ENCODE measurements around the gene YPEL2. TPM values are rescaled to one million over a fixed set of nuclear protein-coding genes. Genes with fewer than 3 reads are reported as not detected.

The YPEL2 gene
- total RNA-seq, 1 donor from 2014 or later: 41.1 TPM

GRCh38 chr17:59361386-59361785, 29.9 kb downstream of the YPEL2 start:
- H3K9me3 Mint-ChIP-seq (ENCODE audit: unreplicated experiment): no peaks in the 10 kb centered on the region
- Histone ChIP-seq H3K4me3 (ENCODE audit: insufficient read depth, low read depth, low read length) (no peak overlapping the region), H3K27ac (ENCODE audit: low read depth, low read length) (peak overlapping the region; percentile 81), H2AFZ (ENCODE audit: low read depth, low read length) (no peak overlapping the region), H3K27me3 (ENCODE audit: insufficient read depth, low read length) (no peaks in the 10 kb centered on the region), H4K20me1 (ENCODE audit: insufficient read depth, low read length) (peaks cover 5% of the 10 kb centered on the region), H3K36me3 (ENCODE audit: insufficient read depth, low read length) (no peaks in the 10 kb centered on the region), H3K9me3 (ENCODE audit: insufficient read depth, low read depth, low read length) (no peaks in the 10 kb centered on the region), H3K4me1 (ENCODE audit: insufficient read depth, low read length) (peaks cover 52% of the 10 kb centered on the region), H3K79me2 (ENCODE audit: insufficient read depth, low read length) (no peaks in the 10 kb centered on the region), H3K9ac (ENCODE audit: low read length) (peak overlapping the region; percentile 50), H3K4me2 (ENCODE audit: low read length) (peak overlapping the region; percentile 77)
- TF ChIP-seq EZH2 (IDR thresholded peaks at IDR 0.05; ENCODE audit: insufficient read depth, low read length) (no peak), CTCF (IDR thresholded peaks at IDR 0.05; ENCODE audit: insufficient read depth, low read depth, low read length) (no peak)
- peak; percentile 83 for FAIRE-seq
- H3K36me3 Mint-ChIP-seq (ENCODE audit: low read depth, unreplicated experiment): peaks cover 8% of the 10 kb centered on the region
- peak overlapping the region; percentile 97 for H3K27ac Mint-ChIP-seq (ENCODE audit: unreplicated experiment)
- peak; percentile 96 for DNase-seq (ENCODE audit: low read depth)
- peak overlapping the region; percentile 24 for H3K4me3 Mint-ChIP-seq (ENCODE audit: unreplicated experiment)
- no peaks in the 10 kb centered on the region for H3K27me3 Mint-ChIP-seq (ENCODE audit: low read depth, unreplicated experiment)
- H3K4me1 Mint-ChIP-seq (ENCODE audit: low read depth, unreplicated experiment): peaks cover 79% of the 10 kb centered on the region

GRCh38 chr17:59361916-59362810, 30.7 kb downstream of the YPEL2 start:
- peaks cover 79% of the 10 kb centered on the region for H3K4me1 Mint-ChIP-seq (ENCODE audit: low read depth, unreplicated experiment)
- FAIRE-seq (peak; percentile 75), DNase-seq (ENCODE audit: low read depth) (peak; percentile 98)
- no peaks in the 10 kb centered on the region for H3K79me2 ChIP-seq (ENCODE audit: insufficient read depth, low read length)
- no peak overlapping the region for H2AFZ ChIP-seq (ENCODE audit: low read depth, low read length)
- H3K9me3 ChIP-seq (ENCODE audit: insufficient read depth, low read depth, low read length): no peaks in the 10 kb centered on the region
- H3K27ac Mint-ChIP-seq (ENCODE audit: unreplicated experiment): peak overlapping the region; percentile 97
- peaks cover 4% of the 10 kb centered on the region for H3K36me3 Mint-ChIP-seq (ENCODE audit: low read depth, unreplicated experiment)
- H3K27me3 Mint-ChIP-seq (ENCODE audit: low read depth, unreplicated experiment): no peaks in the 10 kb centered on the region
- H3K4me2 ChIP-seq (ENCODE audit: low read length): peak overlapping the region; percentile 77
- H3K9me3 Mint-ChIP-seq (ENCODE audit: unreplicated experiment): no peaks in the 10 kb centered on the region
- H4K20me1 ChIP-seq (ENCODE audit: insufficient read depth, low read length): peaks cover 5% of the 10 kb centered on the region
- peak overlapping the region; percentile 7 for H3K4me3 ChIP-seq (ENCODE audit: insufficient read depth, low read depth, low read length)
- H3K9ac ChIP-seq (ENCODE audit: low read length): peak overlapping the region; percentile 50
- H3K4me1 ChIP-seq (ENCODE audit: insufficient read depth, low read length): peaks cover 54% of the 10 kb centered on the region
- H3K36me3 ChIP-seq (ENCODE audit: insufficient read depth, low read length): no peaks in the 10 kb centered on the region
- no peaks in the 10 kb centered on the region for H3K27me3 ChIP-seq (ENCODE audit: insufficient read depth, low read length)
- H3K27ac ChIP-seq (ENCODE audit: low read depth, low read length): peak overlapping the region; percentile 81
- no peak for TF ChIP-seq EZH2 (IDR thresholded peaks at IDR 0.05; ENCODE audit: insufficient read depth, low read length)
- no peak for TF ChIP-seq CTCF (IDR thresholded peaks at IDR 0.05; ENCODE audit: insufficient read depth, low read depth, low read length)
- peak overlapping the region; percentile 24 for H3K4me3 Mint-ChIP-seq (ENCODE audit: unreplicated experiment)

- no peaks in the 10 kb centered on the region for H3K9me3 ChIP-seq (ENCODE audit: insufficient read depth, low read depth, low read length)
- H3K4me1 Mint-ChIP-seq (ENCODE audit: low read depth, unreplicated experiment): peaks cover 79% of the 10 kb centered on the region
These were observed 31.4 kb downstream of the YPEL2 start for GRCh38 chr17:59362811-59363205.

More at GRCh38 chr17:59362811-59363205, 31.4 kb downstream of the YPEL2 start:
- FAIRE-seq: no peak
- Mint-ChIP-seq H3K4me3 (ENCODE audit: unreplicated experiment) (no peak overlapping the region), H3K9me3 (ENCODE audit: unreplicated experiment) (no peaks in the 10 kb centered on the region), H3K36me3 (ENCODE audit: low read depth, unreplicated experiment) (peaks cover 4% of the 10 kb centered on the region), H3K27me3 (ENCODE audit: low read depth, unreplicated experiment) (no peaks in the 10 kb centered on the region), H3K27ac (ENCODE audit: unreplicated experiment) (peak overlapping the region; percentile 97)
- H3K79me2 ChIP-seq (ENCODE audit: insufficient read depth, low read length): no peaks in the 10 kb centered on the region
- H3K4me3 ChIP-seq (ENCODE audit: insufficient read depth, low read depth, low read length): peak overlapping the region; percentile 7
- peak overlapping the region; percentile 36 for H3K9ac ChIP-seq (ENCODE audit: low read length)
- peaks cover 54% of the 10 kb centered on the region for H3K4me1 ChIP-seq (ENCODE audit: insufficient read depth, low read length)
- no peaks in the 10 kb centered on the region for H3K27me3 ChIP-seq (ENCODE audit: insufficient read depth, low read length)
- peaks cover 5% of the 10 kb centered on the region for H4K20me1 ChIP-seq (ENCODE audit: insufficient read depth, low read length)
- H3K27ac ChIP-seq (ENCODE audit: low read depth, low read length): peak overlapping the region; percentile 54
- peak overlapping the region; percentile 77 for H3K4me2 ChIP-seq (ENCODE audit: low read length)
- no peaks in the 10 kb centered on the region for H3K36me3 ChIP-seq (ENCODE audit: insufficient read depth, low read length)
- H2AFZ ChIP-seq (ENCODE audit: low read depth, low read length): no peak overlapping the region
- TF ChIP-seq CTCF (IDR thresholded peaks at IDR 0.05; ENCODE audit: insufficient read depth, low read depth, low read length) (no peak), EZH2 (IDR thresholded peaks at IDR 0.05; ENCODE audit: insufficient read depth, low read length) (no peak)
- DNase-seq (ENCODE audit: low read depth): peak; percentile 50

Measured in astrocyte (in vitro differentiated cells and primary cell).